HL-60 (cell line): Measurements from ENCODE around the gene SLC2A13.
"Not testable (repeated sequence)": the region's sequence is repeated elsewhere in the genome, so short reads cannot be mapped to it uniquely, and the experiment has no call there.

Source experiments
- DNase-seq, 2 experiments: peaks; one replicate each; pipeline ENCODE4 v3.0.0-alpha.2; 2010 to 2020; ENCODE audit warnings: low read depth in 1 of 2, low spot score in 1 of 2
- H3K27ac ChIP-seq: fragments of 250-450 bp; sonication (Bioruptor Pico); replicated peaks from 2 replicates; pipeline ENCODE4 v1.5.1; 2020; ENCODE audit warnings: mild to moderate bottlenecking, moderate library complexity
- H3K27me3 ChIP-seq: fragments of 250-450 bp; sonication (Bioruptor Pico); 2 replicates; pipeline ENCODE4 v1.5.1; 2021; ENCODE audit warnings: mild to moderate bottlenecking, moderate library complexity; ENCODE audit not compliant: insufficient read depth, poor library complexity, severe bottlenecking
- H3K4me3 ChIP-seq: replicated peaks from 2 replicates; pipeline ENCODE4 v1.5.1; 2011; ENCODE audit warnings: mild to moderate bottlenecking, control low read depth, low read length; ENCODE audit not compliant: insufficient read depth
- CTCF ChIP-seq: IDR thresholded peaks from one replicate; pipeline ENCODE4 v1.5.1; 2011; ENCODE audit warnings: low read length, control low read depth, inconsistent platforms; ENCODE audit not compliant: insufficient read depth
- GABPA ChIP-seq: IDR thresholded peaks from 2 replicates; pipeline ENCODE4 v1.6.1; 2012; ENCODE audit warnings: low read depth
- POLR2AphosphoS5 ChIP-seq: IDR thresholded peaks from 2 replicates; pipeline ENCODE4 v1.6.1; 2012; ENCODE audit warnings: low read depth
- REST ChIP-seq: IDR thresholded peaks from 2 replicates; pipeline ENCODE4 v1.6.1; 2012; ENCODE audit warnings: low read depth; ENCODE audit not compliant: insufficient replicate concordance
- SPI1 ChIP-seq: IDR thresholded peaks from 2 replicates; pipeline ENCODE4 v1.6.1; 2012; ENCODE audit warnings: low read depth, mild to moderate bottlenecking, borderline replicate concordance

Gene SLC2A13

GRCh38 chr12:39860695-39861094 is 245.2 kb downstream of the SLC2A13 start:
- no peak overlapping the region for H3K27ac ChIP-seq

GRCh38 chr12:39853003-39853402 is 252.9 kb downstream of the SLC2A13 start:
- no peak for DNase-seq
- Histone ChIP-seq H3K4me3 (no peak overlapping the region), H3K27ac (no peak overlapping the region), H3K27me3 (no peaks in the 10 kb centered on the region)
- no peak for TF ChIP-seq POLR2AphosphoS5
- no peak for TF ChIP-seq CTCF
- no peak for TF ChIP-seq SPI1
- TF ChIP-seq REST, result no peak
- TF ChIP-seq GABPA, result no peak

More at GRCh38 chr12:39860695-39861094, 245.2 kb downstream of the SLC2A13 start:
- no peaks in the 10 kb centered on the region for H3K27me3 ChIP-seq
- no peak for TF ChIP-seq CTCF
- no peak for TF ChIP-seq GABPA
- no peak for TF ChIP-seq REST
- no peak overlapping the region for H3K4me3 ChIP-seq
- no peak for DNase-seq

- DNase-seq, result no peak
- H3K27me3 ChIP-seq, result no peaks in the 10 kb centered on the region
- no peak overlapping the region for H3K27ac ChIP-seq
Measured at GRCh38 chr12:39852346-39852745, 253.5 kb downstream of the SLC2A13 start.

GRCh38 chr12:39848218-39848617 is 257.7 kb downstream of the SLC2A13 start:
- not testable (repeated sequence) for H3K27me3 ChIP-seq, H3K27ac ChIP-seq, H3K4me3 ChIP-seq, DNase-seq

More at GRCh38 chr12:39852346-39852745, 253.5 kb downstream of the SLC2A13 start:
- no peak overlapping the region for H3K4me3 ChIP-seq
- TF ChIP-seq GABPA, result no peak
- no peak for TF ChIP-seq CTCF
- TF ChIP-seq POLR2AphosphoS5, result no peak
- TF ChIP-seq REST, result no peak
- no peak for TF ChIP-seq SPI1
